CD4-positive, CD25-positive, alpha-beta regulatory T cell (primary cell): Measurements from ENCODE around the gene SARDH. TPM values are rescaled to one million over a fixed set of nuclear protein-coding genes. Genes with fewer than 3 reads are reported as not detected.

ENCODE experiments used
- ATAC-seq, 2 donors: fragments of 150-1000 bp; cut with Tn5 transposase; one replicate each; pipeline ENCODE4 v1.10.0; 2021; ENCODE audit warnings: low read depth in 2 of 2, moderate number of reproducible peaks in 2 of 2, moderate library complexity in 1 of 2
- DNase-seq, 3 donors: peaks; one replicate each; pipeline versions ENCODE4 v3.0.0 to v3.0.0-alpha.2; 2012 to 2022; ENCODE audit warnings: mixed read lengths in 1 of 3
- H3K27ac ChIP-seq: one replicate; pipeline ENCODE4 v1.7.0; 2013; ENCODE audit warnings: mild to moderate bottlenecking, low read length; ENCODE audit not compliant: insufficient read depth, poor library complexity, severe bottlenecking
- H3K27me3 ChIP-seq: one replicate; pipeline ENCODE4 v1.7.0; 2013; ENCODE audit warnings: low read length; ENCODE audit not compliant: control insufficient read depth, insufficient read depth
- H3K36me3 ChIP-seq: one replicate; pipeline ENCODE4 v1.7.0; 2013; ENCODE audit warnings: mild to moderate bottlenecking, low read length, moderate library complexity; ENCODE audit not compliant: control insufficient read depth, insufficient read depth
- H3K4me1 ChIP-seq: 2 replicates; pipeline ENCODE4 v1.7.0; 2013; ENCODE audit warnings: mild to moderate bottlenecking, low read length; ENCODE audit not compliant: insufficient read depth, control insufficient read depth, poor library complexity, severe bottlenecking
- H3K4me3 ChIP-seq: one replicate; pipeline ENCODE4 v1.7.0; 2013; ENCODE audit warnings: low read depth, mild to moderate bottlenecking, low read length, moderate library complexity
- H3K9me3 ChIP-seq, 2 experiments: 1 replicate in 1 of 2; 2 replicates in 1 of 2; pipeline ENCODE4 v1.7.0; 2013; ENCODE audit warnings: low read length in 2 of 2, mild to moderate bottlenecking in 1 of 2, moderate library complexity in 1 of 2; ENCODE audit not compliant: control insufficient read depth in 2 of 2
- H3K27ac Mint-ChIP-seq, 3 donors: one replicate each; pipeline ENCODE4 v1.8.0; 2020 to 2022; ENCODE audit warnings: mild to moderate bottlenecking in 3 of 3, mixed read lengths in 3 of 3, moderate library complexity in 2 of 3
- H3K27me3 Mint-ChIP-seq: one replicate; pipeline ENCODE4 v1.8.0; 2022; ENCODE audit warnings: mild to moderate bottlenecking, mixed read lengths
- H3K36me3 Mint-ChIP-seq: one replicate; pipeline ENCODE4 v1.8.0; 2020; ENCODE audit warnings: mixed read lengths
- H3K4me1 Mint-ChIP-seq, 4 donors: one replicate each; pipeline ENCODE4 v1.8.0; 2020 to 2022; ENCODE audit warnings: mixed read lengths in 4 of 4, mild to moderate bottlenecking in 1 of 4
- H3K4me3 Mint-ChIP-seq, 4 donors: one replicate each; pipeline ENCODE4 v1.8.0; 2020 to 2022; ENCODE audit warnings: mild to moderate bottlenecking in 4 of 4, mixed read lengths in 4 of 4, moderate library complexity in 3 of 4
- H3K9me3 Mint-ChIP-seq, 7 donors: one replicate each; pipeline ENCODE4 v1.8.0; 2020 to 2022; ENCODE audit warnings: mixed read lengths in 7 of 7, mild to moderate bottlenecking in 3 of 7, moderate library complexity in 2 of 7
- polyA plus RNA-seq, 4 donors: library from polyadenylated mRNA; unstranded; fragments of 300-500 nt; fragmentation: Illumina TruSeq; gene quantifications; one replicate each; pipeline ENCODE4 v1.2.3, GENCODE V29; 2021
- total RNA-seq: library from RNA; stranded (reverse); gene quantifications from one replicate; pipeline ENCODE4 v1.2.3, GENCODE V29; 2022

SARDH gene
- total and polyA plus RNA-seq, 5 donors from 2014 or later = 5.8 to 15.6 (median 8.4) TPM

GRCh38 chr9:133778336-133779013 is 40.3 kb upstream of the SARDH start:
- H3K27me3 Mint-ChIP-seq = no peaks in the 10 kb centered on the region
- ATAC-seq (no peak), DNase-seq (no peak)
- H3K9me3 ChIP-seq = no peaks in the 10 kb centered on the region
- H3K4me1 Mint-ChIP-seq = no peaks in the 10 kb centered on the region
- H3K9me3 Mint-ChIP-seq = no peaks in the 10 kb centered on the region
- H3K4me3 Mint-ChIP-seq = no peak overlapping the region
- H3K4me3 ChIP-seq = no peak overlapping the region
- H3K4me1 ChIP-seq = no peaks in the 10 kb centered on the region
- H3K36me3 ChIP-seq = no peaks in the 10 kb centered on the region
- H3K27ac ChIP-seq = no peak overlapping the region
- no peaks in the 10 kb centered on the region for H3K36me3 Mint-ChIP-seq
- no peak overlapping the region for H3K27ac Mint-ChIP-seq
- H3K27me3 ChIP-seq = no peaks in the 10 kb centered on the region

- no peak overlapping the region for H3K27ac Mint-ChIP-seq
Observed at GRCh38 chr9:133777871-133778270, 39.7 kb upstream of the SARDH start.

GRCh38 chr9:133777068-133777791 is 39.1 kb upstream of the SARDH start:
- no peaks in the 10 kb centered on the region for H3K36me3 Mint-ChIP-seq

More at GRCh38 chr9:133777871-133778270, 39.7 kb upstream of the SARDH start:
- no peaks in the 10 kb centered on the region for H3K27me3 ChIP-seq
- Mint-ChIP-seq H3K4me1 (no peaks in the 10 kb centered on the region), H3K9me3 (no peaks in the 10 kb centered on the region), H3K4me3 (no peak overlapping the region), H3K27me3 (no peaks in the 10 kb centered on the region), H3K36me3 (no peaks in the 10 kb centered on the region)
- no peaks in the 10 kb centered on the region for H3K9me3 ChIP-seq
- no peak overlapping the region for H3K27ac ChIP-seq
- H3K36me3 ChIP-seq = no peaks in the 10 kb centered on the region
- ATAC-seq = no peak
- DNase-seq = no peak
- H3K4me3 ChIP-seq = no peak overlapping the region
- no peaks in the 10 kb centered on the region for H3K4me1 ChIP-seq

GRCh38 chr9:133775951-133776905 is 38.1 kb upstream of the SARDH start:
- Histone ChIP-seq H3K36me3 (no peaks in the 10 kb centered on the region), H3K27ac (no peak overlapping the region), H3K27me3 (no peaks in the 10 kb centered on the region), H3K9me3 (no peaks in the 10 kb centered on the region), H3K4me3 (no peak overlapping the region), H3K4me1 (no peaks in the 10 kb centered on the region)
- DNase-seq (no peak), ATAC-seq (no peak)
- no peaks in the 10 kb centered on the region for H3K36me3 Mint-ChIP-seq
- H3K9me3 Mint-ChIP-seq = no peaks in the 10 kb centered on the region
- H3K27me3 Mint-ChIP-seq = no peaks in the 10 kb centered on the region
- H3K4me1 Mint-ChIP-seq = no peaks in the 10 kb centered on the region
- no peak overlapping the region for H3K4me3 Mint-ChIP-seq
- no peak overlapping the region for H3K27ac Mint-ChIP-seq

More at GRCh38 chr9:133777068-133777791, 39.1 kb upstream of the SARDH start:
- H3K9me3 Mint-ChIP-seq = no peaks in the 10 kb centered on the region
- no peaks in the 10 kb centered on the region for H3K27me3 ChIP-seq
- H3K27ac ChIP-seq = no peak overlapping the region
- no peaks in the 10 kb centered on the region for H3K4me1 ChIP-seq
- no peaks in the 10 kb centered on the region for H3K9me3 ChIP-seq
- ATAC-seq = no peak
- H3K4me1 Mint-ChIP-seq = no peaks in the 10 kb centered on the region
- no peak overlapping the region for H3K4me3 ChIP-seq
- H3K27ac Mint-ChIP-seq = no peak overlapping the region
- no peaks in the 10 kb centered on the region for H3K36me3 ChIP-seq
- H3K4me3 Mint-ChIP-seq = no peak overlapping the region
- no peak for DNase-seq
- H3K27me3 Mint-ChIP-seq = no peaks in the 10 kb centered on the region

- H3K36me3 Mint-ChIP-seq = no peaks in the 10 kb centered on the region
- H3K4me3 Mint-ChIP-seq = no peak overlapping the region
- Histone ChIP-seq H3K9me3 (no peaks in the 10 kb centered on the region), H3K36me3 (no peaks in the 10 kb centered on the region), H3K27me3 (no peaks in the 10 kb centered on the region), H3K4me1 (no peaks in the 10 kb centered on the region), H3K4me3 (no peak overlapping the region), H3K27ac (no peak overlapping the region)
- no peak for ATAC-seq
- no peak overlapping the region for H3K27ac Mint-ChIP-seq
- peaks cover 0 to 3% (median 0%) of the 10 kb centered on the region in 7 donors for H3K9me3 Mint-ChIP-seq
- DNase-seq = no peak
- no peaks in the 10 kb centered on the region for H3K27me3 Mint-ChIP-seq
- no peaks in the 10 kb centered on the region for H3K4me1 Mint-ChIP-seq
Observed at GRCh38 chr9:133775291-133775690, 37.1 kb upstream of the SARDH start.

GRCh38 chr9:133774799-133775198 is 36.6 kb upstream of the SARDH start:
- H3K36me3 Mint-ChIP-seq = no peaks in the 10 kb centered on the region
- H3K27me3 Mint-ChIP-seq = no peaks in the 10 kb centered on the region
- H3K27ac Mint-ChIP-seq = no peak overlapping the region
- DNase-seq (no peak), ATAC-seq (no peak)
- peaks cover 0 to 3% (median 0%) of the 10 kb centered on the region in 7 donors for H3K9me3 Mint-ChIP-seq
- Histone ChIP-seq H3K4me3 (no peak overlapping the region), H3K27me3 (no peaks in the 10 kb centered on the region), H3K27ac (no peak overlapping the region), H3K36me3 (no peaks in the 10 kb centered on the region), H3K4me1 (no peaks in the 10 kb centered on the region), H3K9me3 (no peaks in the 10 kb centered on the region)
- no peak overlapping the region for H3K4me3 Mint-ChIP-seq
- no peaks in the 10 kb centered on the region for H3K4me1 Mint-ChIP-seq

GRCh38 chr9:133773889-133774655 is 35.9 kb upstream of the SARDH start:
- no peaks in the 10 kb centered on the region for H3K9me3 ChIP-seq
- Mint-ChIP-seq H3K9me3 (peaks cover 0 to 3% (median 0%) of the 10 kb centered on the region in 7 donors), H3K27ac (no peak overlapping the region), H3K4me3 (no peak overlapping the region), H3K4me1 (no peaks in the 10 kb centered on the region), H3K36me3 (no peaks in the 10 kb centered on the region), H3K27me3 (no peaks in the 10 kb centered on the region)
- H3K27ac ChIP-seq = no peak overlapping the region
- H3K36me3 ChIP-seq = no peaks in the 10 kb centered on the region
- no peak overlapping the region for H3K4me3 ChIP-seq
- no peaks in the 10 kb centered on the region for H3K27me3 ChIP-seq
- DNase-seq (no peak), ATAC-seq (no peak)
- H3K4me1 ChIP-seq = no peaks in the 10 kb centered on the region
